ENCODE measurements around the gene ZP1. TPM values are rescaled to one million over a fixed set of nuclear protein-coding genes. Genes with fewer than 3 reads are reported as not detected.
A peak's percentile ranks its signal among the peaks of the same experiment; 100 is the strongest.

Gene ZP1
- total and polyA plus RNA-seq, 12 donors = 0.16 to 0.51 (median 0.33) TPM; not detected in 7

- Histone ChIP-seq H3K4me1 (peaks cover 15 to 33% (median 24%) of the 10 kb centered on the region in 9 donors), H3K27ac (no peak overlapping the region), H3K4me3 (peak overlapping the region in 1 of 10 donors; percentile 21), H3K27me3 (peaks cover 0 to 2% (median 0%) of the 10 kb centered on the region in 7 donors), H3K36me3 (peaks cover 0 to 63% (median 21%) of the 10 kb centered on the region in 9 donors), H3K9me3 (no peaks in the 10 kb centered on the region)
- ATAC-seq = no peak
- intact Hi-C loops (cut with DNase I) = no loop called here
- DNase-seq = no peak
- WGBS, 2 donors = 76 to 82% methylated on average over 13 of the region's 13 CpGs
- no peak for TF ChIP-seq CTCF (IDR thresholded peaks at IDR 0.05)
Observed at GRCh38 chr11:60847281-60847680, 20.1 kb upstream of the ZP1 start.

GRCh38 chr11:60847896-60848295, 19.4 kb upstream of the ZP1 start:
- intact Hi-C loops (cut with DNase I) = no loop called here
- peak overlapping the region in 1 of 10 donors; percentile 42 for H3K27ac ChIP-seq
- WGBS, 2 donors = 86% methylated on average over 12 of the region's 12 CpGs

GRCh38 chr11:60848714-60849151, 18.6 kb upstream of the ZP1 start:
- WGBS, 2 donors = 80 to 83% methylated on average over 10 of the region's 10 CpGs
- Histone ChIP-seq H3K27ac (peak overlapping the region in 2 of 10 donors; percentile 10 to 42), H3K27me3 (peaks cover 0 to 4% (median 0%) of the 10 kb centered on the region in 7 donors), H3K4me3 (no peak overlapping the region), H3K36me3 (peaks cover 0 to 72% (median 21%) of the 10 kb centered on the region in 9 donors), H3K9me3 (no peaks in the 10 kb centered on the region), H3K4me1 (peaks cover 6 to 19% (median 10%) of the 10 kb centered on the region in 9 donors)
- ATAC-seq (no peak), DNase-seq (no peak)
- intact Hi-C loops (cut with DNase I) = no loop called here
- no peak for TF ChIP-seq CTCF (IDR thresholded peaks at IDR 0.05)

More at GRCh38 chr11:60847896-60848295, 19.4 kb upstream of the ZP1 start:
- Histone ChIP-seq H3K36me3 (peaks cover 0 to 68% (median 21%) of the 10 kb centered on the region in 9 donors), H3K4me3 (peak overlapping the region in 1 of 10 donors; percentile 21), H3K27me3 (peaks cover 0 to 4% (median 0%) of the 10 kb centered on the region in 7 donors), H3K4me1 (peaks cover 12 to 27% (median 18%) of the 10 kb centered on the region in 9 donors), H3K9me3 (no peaks in the 10 kb centered on the region)
- no peak for TF ChIP-seq CTCF (IDR thresholded peaks at IDR 0.05)
- DNase-seq = no peak
- no peak for ATAC-seq

GRCh38 chr11:60849641-60850520, 17.5 kb upstream of the ZP1 start:
- intact Hi-C loops (cut with DNase I) = no loop called here
- ATAC-seq = peak in 1 of 8 donors; percentile 10
- peaks cover 0 to 69% (median 21%) of the 10 kb centered on the region in 9 donors for H3K36me3 ChIP-seq
- 89 to 92% methylated on average over 29 of the region's 29 CpGs for WGBS, 2 donors
- H3K4me1 ChIP-seq = peaks cover 0 to 7% (median 0%) of the 10 kb centered on the region in 9 donors
- H3K4me3 ChIP-seq = no peak overlapping the region
- peak overlapping the region in 1 of 10 donors; percentile 26 for H3K27ac ChIP-seq
- no peak for TF ChIP-seq CTCF (IDR thresholded peaks at IDR 0.05)
- no peak for DNase-seq
- H3K27me3 ChIP-seq = peaks cover 0 to 7% (median 0%) of the 10 kb centered on the region in 7 donors
- no peaks in the 10 kb centered on the region for H3K9me3 ChIP-seq
